Measurements from ENCODE around the gene ADAMTS10. TPM values are rescaled to one million over a fixed set of nuclear protein-coding genes. Genes with fewer than 3 reads are reported as not detected.
"Not testable (repeated sequence)": the region's sequence is repeated elsewhere in the genome, so short reads cannot be mapped to it uniquely, and the experiment has no call there.

Gene ADAMTS10
- total and polyA plus RNA-seq, 5 experiments from 2014 or later: 1.2 to 196 (median 3.4) TPM

DNA sequence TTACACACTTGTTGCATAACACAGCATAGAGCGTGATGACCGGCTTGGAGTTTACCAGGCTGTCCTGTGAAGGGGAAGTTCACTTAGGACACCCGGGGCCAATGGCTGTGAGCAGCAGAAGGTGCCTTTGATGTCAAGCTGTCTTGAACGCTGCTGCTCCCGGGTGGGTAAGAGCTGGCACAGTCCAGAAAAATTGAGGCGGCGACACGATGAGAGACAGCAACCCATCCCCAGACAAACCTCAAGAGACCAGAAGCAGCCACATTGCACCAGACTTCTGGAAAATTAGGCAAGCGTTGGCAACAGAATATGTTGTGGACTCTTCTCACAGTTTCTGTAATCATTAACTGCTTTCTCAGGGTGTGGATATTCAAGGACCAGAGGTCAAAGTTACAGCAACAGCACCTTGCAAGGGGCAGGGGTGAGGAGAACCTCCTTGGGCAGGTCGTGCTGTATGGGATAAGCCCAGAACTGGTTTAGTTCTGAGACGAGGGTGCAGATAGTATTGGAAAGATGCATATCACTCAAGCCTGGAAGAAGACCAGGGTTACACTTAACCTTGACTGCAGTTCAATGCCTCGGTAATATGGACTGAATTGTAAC, 30.0 kb upstream of the ADAMTS10 start:
- POLR2A ChIA-PET: interaction anchor here (0.6 to 0.7 kb wide), 2 partner anchors 63 to 64 kb away, joined by 3 read pairs; partner anchors contain the start of gene MYO1F
- Mint-ChIP-seq H3K9me3 (no peaks in the 10 kb centered on the region), H3K4me3 (peak overlapping the region in 1 of 10 donors; percentile 50), H3K27me3 (peaks cover 0 to 11% (median 6%) of the 10 kb centered on the region in 5 donors), H3K36me3 (no peaks in the 10 kb centered on the region), H3K4me1 (peaks cover 9 to 18% (median 15%) of the 10 kb centered on the region in 4 donors), H3K27ac (no peak overlapping the region)
- DNase-seq (no peak), ATAC-seq (no peak)

DNA sequence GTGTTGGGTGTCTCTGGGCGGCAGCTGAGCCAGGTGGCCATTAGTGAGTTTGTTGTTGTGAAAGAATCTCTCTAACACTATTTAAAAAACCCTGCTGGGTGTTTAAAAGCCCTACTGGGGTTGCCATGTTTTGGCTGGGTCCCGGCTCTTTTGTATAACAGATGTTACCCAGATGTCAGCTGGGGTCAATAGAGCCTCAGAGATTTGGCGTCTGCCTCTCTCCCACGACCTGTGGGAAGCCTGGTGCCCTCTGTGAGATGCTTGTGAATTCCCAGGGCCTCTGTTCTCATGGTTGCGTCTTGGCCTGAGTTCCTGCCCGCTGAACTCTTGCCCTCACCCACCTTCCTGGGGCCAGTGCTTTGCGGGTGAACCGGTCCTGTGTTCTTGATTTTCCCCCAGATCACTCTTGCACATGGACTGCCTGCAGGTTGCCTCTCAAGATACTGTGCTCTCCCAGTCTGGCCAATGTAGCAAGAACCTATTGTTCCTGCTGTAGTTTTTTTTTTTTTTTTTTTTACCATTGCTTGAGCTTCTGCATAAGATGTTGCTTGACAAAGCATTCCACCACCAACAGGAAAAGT, 29.4 kb upstream of the ADAMTS10 start:
- H3K36me3 Mint-ChIP-seq: no peaks in the 10 kb centered on the region
- H3K9me3 Mint-ChIP-seq: no peaks in the 10 kb centered on the region
- peak overlapping the region in 1 of 10 donors; percentile 50 for H3K4me3 Mint-ChIP-seq
- DNase-seq: no peak
- H3K4me1 Mint-ChIP-seq: peaks cover 9 to 18% (median 15%) of the 10 kb centered on the region in 4 donors
- ATAC-seq: no peak
- POLR2A ChIA-PET: interaction anchor here (0.6 kb wide), 1 partner anchor 63 kb away, joined by 3 read pairs; no protein-coding TSS in a partner anchor
- peaks cover 0 to 14% (median 8%) of the 10 kb centered on the region in 5 donors for H3K27me3 Mint-ChIP-seq
- H3K27ac Mint-ChIP-seq: no peak overlapping the region

DNA sequence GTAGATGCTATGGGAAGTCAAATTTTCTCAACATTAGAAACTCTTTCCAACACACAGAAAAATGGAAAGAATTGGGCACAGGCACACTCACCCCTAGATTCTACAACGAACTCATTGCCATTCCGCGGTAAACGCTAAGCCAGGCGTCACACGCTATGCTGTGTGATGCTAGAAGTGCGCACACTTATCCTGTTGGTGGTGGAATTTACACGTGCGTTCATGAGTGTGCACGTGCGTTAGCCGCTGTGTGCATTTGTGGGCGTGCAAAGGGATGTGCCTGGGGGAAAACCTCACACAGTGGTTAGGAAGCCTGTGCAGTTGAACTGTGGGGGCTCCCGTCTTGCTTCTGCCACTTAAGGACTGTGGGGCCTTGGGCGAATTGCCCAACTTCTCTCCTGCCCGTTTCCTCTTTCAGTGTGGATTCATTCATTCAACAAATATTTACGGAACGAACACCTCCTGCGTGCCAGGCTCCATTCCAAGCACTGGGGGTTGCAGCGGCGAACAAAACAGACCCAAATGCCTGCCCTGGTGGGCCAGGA, 27.6 kb upstream of the ADAMTS10 start:
- Mint-ChIP-seq H3K4me1 (peaks cover 13 to 24% (median 16%) of the 10 kb centered on the region in 4 donors), H3K4me3 (peak overlapping the region in 5 of 10 donors; percentile 2 to 51 (median 5)), H3K27ac (peak overlapping the region in 2 of 10 donors; percentile 15 to 33), H3K27me3 (peaks cover 0 to 14% (median 8%) of the 10 kb centered on the region in 5 donors), H3K9me3 (no peaks in the 10 kb centered on the region), H3K36me3 (no peaks in the 10 kb centered on the region)
- POLR2A ChIA-PET: no interaction called here
- ATAC-seq: peak in 1 of 2 donors; percentile 83
- peak in 3 of 10 donors; percentile 9 to 37 (median 16) for DNase-seq

DNA sequence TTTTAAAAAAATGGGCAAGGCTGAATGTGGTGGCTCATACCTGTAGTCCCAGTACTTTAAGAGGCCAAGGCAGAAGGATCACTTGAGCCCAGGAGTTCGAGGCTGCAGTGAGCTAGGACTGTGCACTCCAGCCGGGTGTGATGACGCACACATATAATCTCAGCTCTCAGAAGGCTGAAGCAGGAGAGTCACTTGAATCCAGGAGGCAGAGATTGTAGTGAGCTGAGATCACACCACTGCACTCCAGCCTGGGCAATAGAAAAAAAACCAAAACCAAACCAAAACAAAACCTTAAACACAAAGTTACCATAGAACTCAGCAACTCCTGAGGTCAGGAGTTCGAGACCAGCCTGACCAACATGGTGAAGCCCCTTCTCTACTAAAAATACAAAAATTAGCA, 26.6 kb upstream of the ADAMTS10 start:
- Mint-ChIP-seq H3K4me1 (peaks cover 13 to 22% (median 16%) of the 10 kb centered on the region in 4 donors), H3K27me3 (peaks cover 0 to 14% (median 7%) of the 10 kb centered on the region in 5 donors)
- H3K27ac Mint-ChIP-seq, H3K36me3 Mint-ChIP-seq, DNase-seq, H3K4me3 Mint-ChIP-seq, H3K9me3 Mint-ChIP-seq, ATAC-seq: not testable (repeated sequence)
- POLR2A ChIA-PET: interaction anchor here (0.6 kb wide), 1 partner anchor 442 kb away, joined by 3 read pairs; no protein-coding TSS in a partner anchor

DNA sequence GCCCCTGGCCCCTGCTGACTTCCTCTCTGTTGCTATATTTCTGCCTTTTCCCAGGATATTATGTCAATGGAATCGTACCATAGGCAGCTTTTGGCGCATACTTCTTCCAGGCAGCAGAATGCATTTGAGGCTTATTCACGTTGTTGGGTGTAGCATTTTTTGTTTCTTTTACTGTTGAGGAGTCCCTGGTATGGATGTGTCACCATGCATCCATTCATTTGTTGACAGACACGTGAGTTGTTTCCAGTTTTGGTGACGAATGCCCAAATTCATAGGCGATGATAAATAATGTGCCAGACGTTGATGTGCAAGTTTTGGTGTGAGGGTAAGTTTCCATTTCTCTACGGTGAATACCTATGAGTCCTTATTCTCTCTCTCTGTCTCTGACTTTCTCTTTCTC, 24.9 kb upstream of the ADAMTS10 start:
- no peak for ATAC-seq
- H3K27me3 Mint-ChIP-seq: peaks cover 0 to 10% (median 6%) of the 10 kb centered on the region in 5 donors
- no peak overlapping the region for H3K27ac Mint-ChIP-seq
- no peaks in the 10 kb centered on the region for H3K36me3 Mint-ChIP-seq
- H3K4me3 Mint-ChIP-seq: no peak overlapping the region
- no peak for DNase-seq
- no peaks in the 10 kb centered on the region for H3K9me3 Mint-ChIP-seq
- POLR2A ChIA-PET: no interaction called here
- H3K4me1 Mint-ChIP-seq: peaks cover 10 to 18% (median 12%) of the 10 kb centered on the region in 4 donors

DNA sequence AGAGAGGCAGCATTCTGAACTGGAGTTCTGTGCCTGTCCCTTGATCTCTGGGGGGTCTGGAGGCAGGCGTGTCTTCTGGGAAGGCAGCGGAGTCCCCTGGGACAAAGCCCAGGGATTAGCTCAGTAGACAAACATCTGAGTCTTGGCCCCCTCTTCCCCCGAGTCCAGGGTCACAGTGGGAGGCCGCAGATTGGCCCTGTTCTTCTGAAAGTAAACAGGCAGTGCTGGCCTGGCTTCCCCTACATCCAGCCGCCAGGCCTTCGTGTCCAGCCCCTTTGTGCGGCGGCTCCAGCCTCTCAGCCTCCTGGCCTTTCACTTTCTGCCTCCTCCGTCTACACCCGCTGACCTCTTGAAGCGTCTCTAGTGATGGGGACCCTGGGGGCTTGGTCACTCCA, 20.9 kb upstream of the ADAMTS10 start:
- no peak for DNase-seq
- no peak overlapping the region for H3K4me3 Mint-ChIP-seq
- no peak overlapping the region for H3K27ac Mint-ChIP-seq
- H3K27me3 Mint-ChIP-seq: peaks cover 0 to 4% (median 0%) of the 10 kb centered on the region in 5 donors
- POLR2A ChIA-PET: no interaction called here
- no peak for ATAC-seq
- no peaks in the 10 kb centered on the region for H3K36me3 Mint-ChIP-seq
- no peaks in the 10 kb centered on the region for H3K9me3 Mint-ChIP-seq
- peaks cover 0 to 14% (median 3%) of the 10 kb centered on the region in 4 donors for H3K4me1 Mint-ChIP-seq

DNA sequence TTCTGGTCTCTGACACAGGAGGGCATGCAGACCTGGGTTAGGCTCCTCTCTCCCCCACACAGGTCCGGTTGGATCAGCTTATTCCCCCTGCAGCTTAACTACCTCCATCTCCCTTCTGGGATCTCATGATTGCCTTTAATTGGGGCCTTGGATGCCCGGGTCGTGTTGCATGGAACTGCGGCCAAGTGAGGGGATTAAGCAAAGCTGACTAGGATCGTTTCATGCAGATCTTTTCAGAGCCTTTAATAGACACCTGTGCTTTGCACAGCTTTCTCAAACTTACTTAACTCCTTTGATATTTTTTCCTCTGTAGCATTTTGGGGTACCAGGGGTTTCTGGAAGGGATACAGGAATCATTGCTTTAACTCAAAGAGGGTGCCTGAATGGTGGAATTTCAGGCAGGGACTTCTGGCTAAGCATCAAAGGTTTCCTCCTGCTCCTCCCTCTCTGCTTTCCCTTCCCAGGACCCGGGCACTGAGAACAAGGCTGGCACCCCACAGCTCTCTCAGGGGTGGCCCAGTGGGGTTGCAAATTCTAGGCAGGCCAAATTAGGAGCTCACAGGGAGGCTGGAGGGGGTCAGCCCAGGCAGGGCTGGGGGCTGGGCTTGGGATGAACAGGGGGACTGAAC, 20.4 kb upstream of the ADAMTS10 start:
- Mint-ChIP-seq H3K4me3 (no peak overlapping the region), H3K36me3 (no peaks in the 10 kb centered on the region), H3K27me3 (peaks cover 0 to 4% (median 0%) of the 10 kb centered on the region in 5 donors), H3K9me3 (no peaks in the 10 kb centered on the region), H3K27ac (no peak overlapping the region), H3K4me1 (peaks cover 0 to 14% (median 3%) of the 10 kb centered on the region in 4 donors)
- ATAC-seq (no peak), DNase-seq (no peak)
- POLR2A ChIA-PET: no interaction called here

DNA sequence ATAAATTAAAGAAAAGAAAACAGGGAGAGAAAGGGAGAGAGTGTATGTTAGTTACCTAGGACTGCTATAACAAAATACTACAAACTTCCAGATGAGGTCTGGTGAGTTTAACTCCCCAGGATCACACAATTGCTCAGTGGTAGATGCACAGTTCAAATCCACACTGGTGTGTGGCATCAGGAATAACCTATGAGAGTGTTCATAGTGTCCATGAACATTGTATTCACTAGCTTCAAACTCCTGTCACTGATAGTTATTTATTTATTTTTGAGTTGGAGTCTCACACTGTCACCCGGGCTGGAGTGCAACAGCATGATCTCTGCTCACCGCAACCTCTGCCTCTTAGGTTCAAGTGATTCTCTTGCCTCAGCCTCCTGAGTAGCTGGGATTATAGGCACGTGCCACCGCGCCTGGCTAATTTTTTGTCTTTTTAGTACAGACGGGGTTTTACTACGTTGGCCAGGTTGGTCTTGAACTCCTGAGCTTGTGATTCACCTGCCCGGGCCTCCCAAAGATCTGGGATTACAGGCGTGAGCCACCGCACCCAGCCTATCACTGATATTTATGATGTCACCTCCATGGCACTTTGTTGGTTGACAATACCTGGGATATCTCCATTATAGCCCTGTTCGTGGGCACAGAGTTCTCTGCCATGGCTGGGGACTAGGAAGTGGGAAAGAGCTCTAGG, 19.6 kb upstream of the ADAMTS10 start, which contains the start of gene NFILZ:
NFILZ (plus strand) TSS at position 638 of the 688 bp plus-strand sequence. CDS start 46,133 bp downstream, outside the sequence.
- no peaks in the 10 kb centered on the region for H3K9me3 Mint-ChIP-seq
- POLR2A ChIA-PET: no interaction called here
- H3K27ac Mint-ChIP-seq: no peak within 1 kb of the TSS
- no peak for ATAC-seq
- no peaks in the 10 kb centered on the region for H3K36me3 Mint-ChIP-seq
- peaks cover 0 to 14% (median 3%) of the 10 kb centered on the region in 4 donors for H3K4me1 Mint-ChIP-seq
- H3K4me3 Mint-ChIP-seq: no peak within 1 kb of the TSS
- no peak for DNase-seq
- H3K27me3 Mint-ChIP-seq: peaks cover 0 to under 1% (median 0%) of the 10 kb centered on the region in 5 donors

DNA sequence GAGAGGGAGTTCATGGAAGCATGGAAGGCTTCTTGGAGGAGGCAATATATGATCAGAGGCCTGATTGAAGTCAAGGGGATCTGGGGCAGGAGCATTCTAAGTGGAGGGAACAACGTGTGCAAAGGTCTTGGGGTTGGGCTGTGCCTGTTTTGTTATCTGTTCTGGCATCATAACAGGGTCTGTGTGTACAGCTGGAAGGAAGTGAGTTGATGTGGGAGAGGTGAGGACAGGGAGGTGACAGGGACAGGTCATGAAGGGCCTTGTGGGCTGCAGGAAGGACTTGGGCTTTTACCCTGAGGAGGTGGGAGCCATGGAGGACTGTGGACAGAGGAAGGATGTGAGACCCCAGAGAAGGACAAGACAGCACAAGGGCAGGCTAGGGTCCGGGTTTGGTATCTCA, 18.7 kb upstream of the ADAMTS10 start:
- POLR2A ChIA-PET: no interaction called here
- Mint-ChIP-seq H3K9me3 (no peaks in the 10 kb centered on the region), H3K4me1 (peaks cover 0 to 14% (median 3%) of the 10 kb centered on the region in 4 donors), H3K27ac (peak overlapping the region in 1 of 10 donors; percentile 41), H3K27me3 (peaks cover 0 to 1% (median 0%) of the 10 kb centered on the region in 5 donors), H3K36me3 (no peaks in the 10 kb centered on the region), H3K4me3 (no peak overlapping the region)
- no peak for DNase-seq
- ATAC-seq: no peak

DNA sequence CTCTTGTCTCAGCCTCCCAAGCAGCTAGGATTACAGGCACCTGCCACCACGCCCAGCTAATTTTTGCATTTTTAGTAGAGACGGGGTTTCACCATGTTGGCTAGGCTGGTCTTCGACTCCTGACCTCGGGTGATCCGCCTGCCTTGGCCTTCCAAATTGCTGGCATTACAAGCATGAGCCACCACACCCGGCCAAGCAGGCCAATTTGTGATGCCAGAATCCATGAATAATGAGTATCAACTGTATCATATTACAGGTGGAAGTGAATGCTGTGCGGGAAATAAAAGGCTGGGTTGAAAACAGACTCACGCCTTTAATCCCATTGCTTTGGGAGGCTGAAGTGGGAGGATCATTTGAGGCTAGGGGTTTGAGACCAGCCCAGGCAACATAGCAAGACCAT, 16.3 kb upstream of the ADAMTS10 start:
- DNase-seq: no peak
- Mint-ChIP-seq H3K4me3 (no peak overlapping the region), H3K27me3 (peaks cover 0 to 1% (median 0%) of the 10 kb centered on the region in 5 donors), H3K27ac (no peak overlapping the region), H3K36me3 (no peaks in the 10 kb centered on the region), H3K9me3 (no peaks in the 10 kb centered on the region), H3K4me1 (peaks cover 0 to 6% (median 0%) of the 10 kb centered on the region in 4 donors)
- POLR2A ChIA-PET: no interaction called here
- ATAC-seq: no peak

DNA sequence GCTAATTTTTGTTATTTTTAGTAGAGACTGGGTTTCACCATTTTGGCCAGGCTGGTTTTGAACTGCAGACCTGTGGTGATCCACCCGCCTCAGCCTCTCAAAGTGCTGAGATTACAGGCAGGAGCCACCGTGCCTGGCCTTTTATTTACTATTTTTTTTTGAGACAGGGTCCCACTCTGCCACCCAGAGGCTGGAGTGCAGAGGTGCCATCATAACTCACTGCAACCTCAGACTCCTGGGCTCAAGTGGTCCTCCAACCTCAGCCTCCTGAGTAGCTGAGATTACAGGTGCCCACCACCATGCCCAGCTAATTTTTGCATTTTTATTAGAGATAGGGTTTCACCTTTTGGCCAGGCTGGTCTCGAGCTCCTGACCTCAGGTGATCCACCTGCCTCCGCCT, 12.4 kb upstream of the ADAMTS10 start:
- H3K36me3 Mint-ChIP-seq, H3K27ac Mint-ChIP-seq, ATAC-seq, H3K4me1 Mint-ChIP-seq, POLR2A ChIA-PET, H3K9me3 Mint-ChIP-seq, H3K27me3 Mint-ChIP-seq, H3K4me3 Mint-ChIP-seq, DNase-seq: not testable (repeated sequence)

DNA sequence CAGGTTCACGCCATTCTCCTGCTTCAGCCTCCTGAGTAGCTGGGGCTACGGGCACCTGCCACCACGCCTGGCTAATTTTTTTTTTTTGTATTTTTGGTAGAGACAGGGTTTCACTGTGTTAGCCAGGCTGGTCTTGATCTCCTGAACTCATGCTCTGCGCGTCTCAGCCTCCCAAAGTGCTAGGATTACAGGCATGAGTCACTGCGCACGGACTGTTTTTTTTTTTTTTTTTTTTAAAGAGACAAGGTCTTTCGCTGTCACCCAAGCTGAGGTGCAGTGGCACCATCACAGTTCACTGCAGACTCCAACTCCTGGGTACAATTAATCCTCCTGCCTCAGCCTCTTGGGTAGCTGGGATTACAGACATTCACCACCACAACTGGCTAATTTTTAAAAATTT, 8.2 kb upstream of the ADAMTS10 start:
- Mint-ChIP-seq H3K4me1 (peaks cover 6 to 14% (median 13%) of the 10 kb centered on the region in 4 donors), H3K36me3 (no peaks in the 10 kb centered on the region), H3K9me3 (no peaks in the 10 kb centered on the region), H3K27me3 (peaks cover 0 to 4% (median 1%) of the 10 kb centered on the region in 5 donors), H3K27ac (no peak overlapping the region), H3K4me3 (no peak overlapping the region)
- ATAC-seq: no peak
- DNase-seq: no peak
- POLR2A ChIA-PET: interaction anchor here (0.6 kb wide), 1 partner anchor 1345 kb away, joined by 3 read pairs; no protein-coding TSS in a partner anchor
